Hepatocyte (in vitro differentiated cells): ENCODE results near the gene ZNF101. TPM values are rescaled to one million over a fixed set of nuclear protein-coding genes. Genes with fewer than 3 reads are reported as not detected.
"Not testable (repeated sequence)": the region's sequence is repeated elsewhere in the genome, so short reads cannot be mapped to it uniquely, and the experiment has no call there.

Experiments used
- DNase-seq: peaks from one replicate; pipeline ENCODE4 v3.0.0-alpha.2; 2016; ENCODE audit warnings: low spot score
- H2AFZ ChIP-seq: fragments of 200-600 bp; sonication (generic); 2 replicates; pipeline ENCODE4 v1.6.0; 2016; ENCODE audit warnings: antibody characterized with exemption, mild to moderate bottlenecking
- H3K27ac ChIP-seq: fragments of 200-600 bp; sonication (generic); 2 replicates; pipeline ENCODE4 v1.5.1; 2016; ENCODE audit warnings: mild to moderate bottlenecking
- H3K27me3 ChIP-seq: fragments of 200-600 bp; sonication (generic); 2 replicates; pipeline ENCODE4 v1.6.1; 2016
- H3K36me3 ChIP-seq: fragments of 200-600 bp; sonication (generic); replicated peaks from 2 replicates; pipeline ENCODE4 v1.5.1; 2016; ENCODE audit warnings: low read depth; ENCODE audit not compliant: insufficient read depth
- H3K4me1 ChIP-seq: fragments of 200-600 bp; sonication (generic); 2 replicates; pipeline ENCODE4 v1.5.1; 2016; ENCODE audit warnings: mild to moderate bottlenecking, moderate library complexity; ENCODE audit not compliant: insufficient read depth
- H3K4me2 ChIP-seq: fragments of 200-600 bp; sonication (generic); 2 replicates; pipeline ENCODE4 v1.6.0; 2016
- H3K4me3 ChIP-seq: fragments of 200-600 bp; sonication (generic); 2 replicates; pipeline ENCODE4 v1.5.1; 2016; ENCODE audit warnings: mild to moderate bottlenecking
- H3K79me2 ChIP-seq: fragments of 200-600 bp; sonication (generic); 2 replicates; pipeline ENCODE4 v1.6.0; 2017; ENCODE audit warnings: mild to moderate bottlenecking
- H3K9me2 ChIP-seq: fragments of 200-600 bp; sonication (generic); replicated peaks from 2 replicates; pipeline ENCODE4 v1.6.0; 2017; ENCODE audit warnings: mild to moderate bottlenecking; ENCODE audit not compliant: insufficient read depth
- H3K9me3 ChIP-seq: fragments of 200-600 bp; sonication (generic); 2 replicates; pipeline ENCODE4 v1.5.1; 2016; ENCODE audit warnings: low read depth, mild to moderate bottlenecking
- H4K20me1 ChIP-seq: fragments of 200-600 bp; sonication (generic); 2 replicates; pipeline ENCODE4 v1.6.0; 2016; ENCODE audit warnings: mild to moderate bottlenecking; ENCODE audit not compliant: insufficient read depth, poor library complexity, severe bottlenecking
- CTCF ChIP-seq: fragments of 200-600 bp; sonication (generic); IDR thresholded peaks from 2 replicates; pipeline ENCODE4 v1.5.1; 2016; ENCODE audit warnings: antibody characterized with exemption, mild to moderate bottlenecking; ENCODE audit not compliant: poor library complexity
- EZH2 ChIP-seq: fragments of 200-600 bp; sonication (generic); IDR thresholded peaks from 2 replicates; pipeline ENCODE4 v1.6.1; 2016; ENCODE audit warnings: antibody characterized with exemption, mild to moderate bottlenecking, borderline replicate concordance
- EZH2phosphoT487 ChIP-seq: fragments of 200-600 bp; sonication (generic); IDR thresholded peaks from one replicate; pipeline ENCODE4 v1.6.1; 2018; ENCODE audit warnings: antibody characterized with exemption, mild to moderate bottlenecking, low read depth, moderate library complexity; ENCODE audit not compliant: unreplicated experiment, severe bottlenecking
- WGBS: methylation state at CpG from one replicate; pipeline ENCODE4 v1.1.6; 2016; ENCODE audit warnings: low lambda C conversion rate; ENCODE audit errors: missing lambda C conversion rate; 5-methylcytosine and 5-hydroxymethylcytosine counted together
- polyA plus RNA-seq: library from polyadenylated mRNA; unstranded; fragments of >200 nt; fragmentation: Nextera tagmentation; extraction: Ambion mirVana; gene quantifications from 2 replicates; pipeline ENCODE4 v1.2.1, GENCODE V29; 2016
- total RNA-seq: library from RNA; depleted of rRNA; stranded (reverse); fragments of >200 nt; gene quantifications from 2 replicates; pipeline ENCODE4 v1.2.3, GENCODE V29; 2014

ZNF101 gene
- total and polyA plus RNA-seq, 2 experiments from 2014 or later, result 3.6 to 5.9 TPM

- H3K4me3 ChIP-seq, result no peak overlapping the region
- H3K9me2 ChIP-seq, result no peaks in the 10 kb centered on the region
- no peak overlapping the region for H2AFZ ChIP-seq
- H3K9me3 ChIP-seq, result no peaks in the 10 kb centered on the region
- WGBS, result 98% methylated on average over 5 of the region's 5 CpGs
- DNase-seq, result no peak
- no peak overlapping the region for H3K27ac ChIP-seq
- TF ChIP-seq CTCF, result no peak
- no peaks in the 10 kb centered on the region for H3K79me2 ChIP-seq
- no peaks in the 10 kb centered on the region for H4K20me1 ChIP-seq
- H3K27me3 ChIP-seq, result no peaks in the 10 kb centered on the region
- H3K4me1 ChIP-seq, result no peaks in the 10 kb centered on the region
- no peaks in the 10 kb centered on the region for H3K36me3 ChIP-seq
- H3K4me2 ChIP-seq, result no peak overlapping the region
These were observed 28.9 kb downstream of the ZNF101 start for GRCh38 chr19:19697589-19697988.

- H3K4me2 ChIP-seq, H3K4me1 ChIP-seq, DNase-seq, H3K27ac ChIP-seq, H3K79me2 ChIP-seq, H3K9me2 ChIP-seq, H3K9me3 ChIP-seq, H3K27me3 ChIP-seq, H3K36me3 ChIP-seq, H4K20me1 ChIP-seq, H3K4me3 ChIP-seq, H2AFZ ChIP-seq: not testable (repeated sequence)
- WGBS, result 97% methylated on average over 1 of the region's 1 CpG
These were observed 31.9 kb downstream of the ZNF101 start for GRCh38 chr19:19700493-19700892.

GRCh38 chr19:19704836-19705235 is 36.2 kb downstream of the ZNF101 start:
- Histone ChIP-seq H3K27me3 (no peaks in the 10 kb centered on the region), H3K4me2 (no peak overlapping the region), H3K4me1 (no peaks in the 10 kb centered on the region), H3K9me2 (no peaks in the 10 kb centered on the region), H3K9me3 (peaks cover 23% of the 10 kb centered on the region), H3K36me3 (peaks cover 4% of the 10 kb centered on the region), H3K27ac (no peak overlapping the region), H3K79me2 (no peaks in the 10 kb centered on the region), H3K4me3 (no peak overlapping the region), H2AFZ (no peak overlapping the region), H4K20me1 (no peaks in the 10 kb centered on the region)
- WGBS, result 90% methylated on average over 6 of the region's 6 CpGs
- no peak for DNase-seq
- TF ChIP-seq EZH2phosphoT487, result no peak

- Histone ChIP-seq H3K27me3 (no peaks in the 10 kb centered on the region), H3K27ac (no peak overlapping the region), H3K4me1 (no peaks in the 10 kb centered on the region), H3K4me3 (no peak overlapping the region), H3K4me2 (no peak overlapping the region), H3K9me3 (peaks cover 68% of the 10 kb centered on the region), H4K20me1 (no peaks in the 10 kb centered on the region), H3K36me3 (peaks cover 40% of the 10 kb centered on the region), H3K79me2 (peaks cover 2% of the 10 kb centered on the region), H3K9me2 (no peaks in the 10 kb centered on the region), H2AFZ (no peak overlapping the region)
- no peak for TF ChIP-seq EZH2phosphoT487
- TF ChIP-seq CTCF, result no peak
- no peak for TF ChIP-seq EZH2
- WGBS, result 100% methylated on average over 2 of the region's 2 CpGs
- DNase-seq, result no peak
These were observed 41.9 kb downstream of the ZNF101 start for GRCh38 chr19:19710506-19710905.
